NCI-H345 treated with DMSO at 0.1 percent for 48 hours (cell line): ENCODE results near the gene DERA.
"Not testable (repeated sequence)": the region's sequence is repeated elsewhere in the genome, so short reads cannot be mapped to it uniquely, and the experiment has no call there.

Experiments
- DNase-seq: peaks from one replicate; lab custom pipeline; 2025; ENCODE audit not compliant: unreplicated experiment; lab: John Stamatoyannopoulos, UW

DERA gene

GRCh38 chr12:15899282-15899870 lies 11.8 kb upstream of the DERA start:
- DNase-seq: peak; percentile 45

- no peak for DNase-seq
These were observed 6.7 kb upstream of the DERA start for GRCh38 chr12:15904378-15904920.

- no peak for DNase-seq
These were observed 666 bp upstream of the DERA start for GRCh38 chr12:15910468-15910863.

GRCh38 chr12:15911931-15912330 lies 799 bp downstream of the DERA start:
- not testable (repeated sequence) for DNase-seq

- DNase-seq: not testable (repeated sequence)
These were observed 3.0 kb downstream of the DERA start for GRCh38 chr12:15914131-15914530.

GRCh38 chr12:15918066-15918465 lies 6.9 kb downstream of the DERA start:
- DNase-seq: no peak

- no peak for DNase-seq
These were observed 8.3 kb downstream of the DERA start for GRCh38 chr12:15919418-15919817.

- DNase-seq: no peak
These were observed 13.8 kb downstream of the DERA start for GRCh38 chr12:15924956-15925355.

GRCh38 chr12:15928346-15928745 lies 17.2 kb downstream of the DERA start:
- no peak for DNase-seq

- no peak for DNase-seq
These were observed 17.9 kb downstream of the DERA start for GRCh38 chr12:15928870-15929571.

GRCh38 chr12:15931590-15932053 lies 20.5 kb downstream of the DERA start:
- DNase-seq: no peak

- DNase-seq: no peak
These were observed 21.2 kb downstream of the DERA start for GRCh38 chr12:15932327-15932726.

GRCh38 chr12:15932971-15933370 lies 21.8 kb downstream of the DERA start:
- DNase-seq: no peak

- DNase-seq: no peak
These were observed 22.6 kb downstream of the DERA start for GRCh38 chr12:15933751-15934150.

GRCh38 chr12:15936751-15937150 lies 25.6 kb downstream of the DERA start:
- DNase-seq: no peak

GRCh38 chr12:15937902-15938301 lies 26.8 kb downstream of the DERA start:
- no peak for DNase-seq

- no peak for DNase-seq
These were observed 28.0 kb downstream of the DERA start for GRCh38 chr12:15939111-15939510.

- no peak for DNase-seq
These were observed 31.3 kb downstream of the DERA start for GRCh38 chr12:15942475-15942874.

GRCh38 chr12:15943519-15943918 lies 32.4 kb downstream of the DERA start:
- DNase-seq: not testable (repeated sequence)

- not testable (repeated sequence) for DNase-seq
These were observed 37.3 kb downstream of the DERA start for GRCh38 chr12:15948461-15948860.

GRCh38 chr12:15955281-15955680 lies 44.1 kb downstream of the DERA start:
- no peak for DNase-seq

- no peak for DNase-seq
These were observed 44.9 kb downstream of the DERA start for GRCh38 chr12:15956010-15956409.
